H1 (cell line): ENCODE measurements around the gene MYLK.

Experiments used
- GTF2F1 ChIP-seq: IDR thresholded peaks from 2 replicates; pipeline ENCODE4 v1.6.1; 2012; ENCODE audit warnings: low read depth, low read length, improper control_type of control experiment, borderline replicate concordance
- POLR2A ChIP-seq, 2 experiments: IDR thresholded peaks; 1 replicate in 1 of 2; 2 replicates in 1 of 2; pipeline ENCODE4 v1.6.1; 2011; ENCODE audit warnings: low read depth in 2 of 2, low read length in 2 of 2, mild to moderate bottlenecking in 2 of 2; ENCODE audit errors: control extremely low read depth in 1 of 2
- POLR2AphosphoS5 ChIP-seq: IDR thresholded peaks from 2 replicates; pipeline ENCODE4 v1.6.1; 2011; ENCODE audit warnings: low read depth, low read length
- RNF2 ChIP-seq: fragments of 200-900, 300-1000 bp; sonication (generic); IDR thresholded peaks from 2 replicates; pipeline ENCODE4 v1.7.1; 2016; ENCODE audit warnings: borderline replicate concordance, low read depth, mild to moderate bottlenecking, antibody characterized with exemption, low read length; ENCODE audit not compliant: poor library complexity, severe bottlenecking; ENCODE audit errors: missing control alignments
- RXRA ChIP-seq: IDR thresholded peaks from 2 replicates; pipeline ENCODE4 v1.6.1; 2011; ENCODE audit warnings: low read depth, mild to moderate bottlenecking, low read length, moderate library complexity; ENCODE audit not compliant: insufficient read depth
- YY1 ChIP-seq: IDR thresholded peaks from 2 replicates; pipeline ENCODE4 v1.6.1; 2011; ENCODE audit warnings: low read depth, mild to moderate bottlenecking, low read length

GRCh38 chr3:123642182-123642956, 241.8 kb downstream of the MYLK start:
- TF ChIP-seq POLR2A (IDR thresholded peaks at IDR 0.05; ENCODE audit: control extremely low read depth in 1 of 2, low read depth in 2 of 2, low read length in 2 of 2) (no peak), POLR2AphosphoS5 (peak; percentile 51; the same call in 1 of the 2 replicates), GTF2F1 (no peak), RNF2 (no peak), RXRA (no peak), YY1 (peak; percentile 72)
